Tibial artery (tissue), 4 donors: ENCODE data around the gene TES.
"Not testable (repeated sequence)": the region's sequence is repeated elsewhere in the genome, so short reads cannot be mapped to it uniquely, and the experiment has no call there.

Experiments used
- DNase-seq, 2 donors: peaks; one replicate each; pipeline ENCODE4 v3.0.0-alpha.2; 2019
- H3K27ac ChIP-seq, 2 donors: fragments of 200-600 bp; sonication (generic) in 1 of 2; 1 replicate in 1 of 2; 2 replicates in 1 of 2; pipeline ENCODE4 v1.5.1; 2018 to 2019; ENCODE audit warnings: mild to moderate bottlenecking in 1 of 2
- H3K27me3 ChIP-seq, 2 donors: fragments of 200-600 bp; sonication (generic) in 1 of 2; one replicate each; pipeline versions ENCODE4 v1.5.1 to v1.6.0; 2016 to 2019
- H3K36me3 ChIP-seq, 3 donors: fragments of 200-600 bp; sonication (generic) in 2 of 3; one replicate each; pipeline ENCODE4 v1.5.1; 2016 to 2019; ENCODE audit warnings: mild to moderate bottlenecking in 2 of 3
- H3K4me1 ChIP-seq, 4 donors: fragments of 200-600 bp; sonication (generic) in 2 of 4; 1 replicate in 3 of 4; 2 replicates in 1 of 4; pipeline ENCODE4 v1.5.1; 2016 to 2019
- H3K4me3 ChIP-seq, 2 donors: fragments of 200-600 bp; sonication (generic) in 1 of 2; 1 replicate in 1 of 2; 2 replicates in 1 of 2; pipeline ENCODE4 v1.5.1; 2018 to 2019; ENCODE audit warnings: mild to moderate bottlenecking in 2 of 2
- H3K9me3 ChIP-seq, 3 donors: fragments of 200-600 bp; sonication (generic) in 1 of 3; one replicate each; pipeline ENCODE4 v1.5.1; 2016 to 2019
- CTCF ChIP-seq, 2 experiments: fragments of 200-600 bp in 1 of 2; fragments of 450-650 bp in 1 of 2; IDR thresholded peaks; one replicate each; pipeline ENCODE4 v1.5.1; 2017 to 2019; ENCODE audit warnings: antibody characterized with exemption in 2 of 2, mild to moderate bottlenecking in 1 of 2, moderate library complexity in 1 of 2
- intact Hi-C: fragments of 100-400 bp; cut with DNase I; formaldehyde crosslinking; loops from one replicate; pipeline ENCODE4 v1.15.0; 2023; ENCODE audit warnings: low total_unique reads

The TES gene

GRCh38 chr7:116172353-116172752, 38.0 kb upstream of the TES start:
- Histone ChIP-seq H3K36me3 (no peaks in the 10 kb centered on the region), H3K4me1 (peaks cover 0 to 24% (median 0%) of the 10 kb centered on the region in 4 donors), H3K9me3 (no peaks in the 10 kb centered on the region), H3K4me3 (no peak overlapping the region), H3K27ac (no peak overlapping the region), H3K27me3 (no peaks in the 10 kb centered on the region)
- intact Hi-C loops, result loop anchor here (5.0 kb wide), 1 partner anchor 420 kb away; no protein-coding TSS in a partner anchor
- no peak for TF ChIP-seq CTCF (IDR thresholded peaks at IDR 0.05)
- DNase-seq, result no peak

GRCh38 chr7:116173051-116174028, 37.0 kb upstream of the TES start:
- DNase-seq, result no peak
- intact Hi-C loops, result loop anchor here (5.0 kb wide), 1 partner anchor 419 kb away; no protein-coding TSS in a partner anchor
- Histone ChIP-seq H3K36me3 (no peaks in the 10 kb centered on the region), H3K9me3 (no peaks in the 10 kb centered on the region), H3K4me1 (peaks cover 0 to 26% (median 0%) of the 10 kb centered on the region in 4 donors), H3K27me3 (no peaks in the 10 kb centered on the region), H3K4me3 (no peak overlapping the region), H3K27ac (no peak overlapping the region)
- TF ChIP-seq CTCF (IDR thresholded peaks at IDR 0.05), result peak; percentile 53 to 84

GRCh38 chr7:116175095-116175494, 35.2 kb upstream of the TES start:
- H3K4me3 ChIP-seq, DNase-seq, H3K27me3 ChIP-seq, H3K27ac ChIP-seq, H3K9me3 ChIP-seq, H3K36me3 ChIP-seq: not testable (repeated sequence)
- intact Hi-C loops, result loop anchor here (5.0 kb wide), 1 partner anchor 632 kb away; no protein-coding TSS in a partner anchor
- peaks cover 0 to 26% (median 0%) of the 10 kb centered on the region in 4 donors for H3K4me1 ChIP-seq

- intact Hi-C loops, result loop anchor here (5.0 kb wide), 1 partner anchor 631 kb away; no protein-coding TSS in a partner anchor
- H3K36me3 ChIP-seq, result no peaks in the 10 kb centered on the region
- no peak for DNase-seq
- no peaks in the 10 kb centered on the region for H3K9me3 ChIP-seq
- H3K4me1 ChIP-seq, result peaks cover 0 to 26% (median 0%) of the 10 kb centered on the region in 4 donors
- H3K4me3 ChIP-seq, result no peak overlapping the region
- no peak for TF ChIP-seq CTCF (IDR thresholded peaks at IDR 0.05)
- peak overlapping the region in 1 of 2 donors; percentile 53 for H3K27ac ChIP-seq
- H3K27me3 ChIP-seq, result no peaks in the 10 kb centered on the region
Observed at GRCh38 chr7:116176226-116176625, 34.1 kb upstream of the TES start.

GRCh38 chr7:116177009-116177408, 33.3 kb upstream of the TES start:
- no peak overlapping the region for H3K4me3 ChIP-seq
- H3K4me1 ChIP-seq, result peaks cover 0 to 26% (median 0%) of the 10 kb centered on the region in 4 donors
- no peaks in the 10 kb centered on the region for H3K27me3 ChIP-seq
- intact Hi-C loops, result loop anchor here (5.0 kb wide), 1 partner anchor 630 kb away; no protein-coding TSS in a partner anchor
- H3K36me3 ChIP-seq, result no peaks in the 10 kb centered on the region
- peak overlapping the region; percentile 40 to 53 for H3K27ac ChIP-seq
- H3K9me3 ChIP-seq, result no peaks in the 10 kb centered on the region
- no peak for DNase-seq
- TF ChIP-seq CTCF (IDR thresholded peaks at IDR 0.05), result no peak

- DNase-seq, result no peak
- no peaks in the 10 kb centered on the region for H3K27me3 ChIP-seq
- intact Hi-C loops, result loop anchor here (2.0 kb wide), 1 partner anchor 56 kb away; no protein-coding TSS in a partner anchor
- TF ChIP-seq CTCF (IDR thresholded peaks at IDR 0.05), result peak; percentile 74 to 85
- H3K4me3 ChIP-seq, result no peak overlapping the region
- H3K36me3 ChIP-seq, result no peaks in the 10 kb centered on the region
- no peak overlapping the region for H3K27ac ChIP-seq
- H3K9me3 ChIP-seq, result peaks cover 0 to 8% (median 0%) of the 10 kb centered on the region in 3 donors
- H3K4me1 ChIP-seq, result peaks cover 0 to 21% (median 0%) of the 10 kb centered on the region in 4 donors
Observed at GRCh38 chr7:116180302-116180701, 30.0 kb upstream of the TES start.
